H1 (cell line): ENCODE results near the gene B9D2. TPM values are rescaled to one million over a fixed set of nuclear protein-coding genes. Genes with fewer than 3 reads are reported as not detected.

Experiments
- CTCF ChIA-PET: fragments of 300-600 bp; sonication (Branson Sonifier 250); formaldehyde crosslinking; loops from one replicate; lab custom pipeline; 2021; ENCODE audit not compliant: partially characterized antibody; lab: Charles Lee
- POLR2A ChIA-PET: fragments of 300-600 bp; sonication (Branson Sonifier 250); formaldehyde crosslinking; loops from one replicate; lab custom pipeline; 2021; ENCODE audit warnings: inconsistent platforms; ENCODE audit not compliant: partially characterized antibody; lab: Charles Lee
- DNase-seq, 2 experiments: peaks; one replicate each; pipeline versions ENCODE4 v3.0.0 to v3.0.0-alpha.2; 2010 to 2022; ENCODE audit warnings: low spot score in 2 of 2, low read depth in 1 of 2, mixed read lengths in 1 of 2
- FAIRE-seq: peaks from 2 replicates; lab custom pipeline; 2011; peaks lifted over from hg19 to GRCh38; lab: Jason Lieb, UNC
- H2AFZ ChIP-seq: 2 replicates; pipeline ENCODE4 v1.8.1; 2012; ENCODE audit warnings: low read length, inconsistent platforms
- H2AK5ac ChIP-seq: 2 replicates; pipeline ENCODE4 v1.6.1; 2013; ENCODE audit warnings: low read depth, low read length
- H2BK120ac ChIP-seq: replicated peaks from 2 replicates; pipeline ENCODE3; 2013; ENCODE audit warnings: low read depth, low read length, inconsistent platforms
- H2BK12ac ChIP-seq: 2 replicates; pipeline ENCODE4 v1.6.1; 2013; ENCODE audit warnings: low read depth, low read length
- H2BK15ac ChIP-seq: 2 replicates; pipeline ENCODE4 v1.6.1; 2013; ENCODE audit warnings: low read length
- H2BK20ac ChIP-seq: 2 replicates; pipeline ENCODE4 v1.6.1; 2013; ENCODE audit warnings: low read length
- H2BK5ac ChIP-seq: 2 replicates; pipeline ENCODE4 v1.6.1; 2013; ENCODE audit warnings: low read depth, low read length
- H3K14ac ChIP-seq: 2 replicates; pipeline ENCODE4 v1.6.1; 2013; ENCODE audit warnings: inconsistent platforms; ENCODE audit not compliant: insufficient read length
- H3K18ac ChIP-seq: 2 replicates; pipeline ENCODE4 v1.6.1; 2013; ENCODE audit warnings: low read length; ENCODE audit errors: extremely low read depth
- H3K23ac ChIP-seq: 2 replicates; pipeline ENCODE4 v1.6.1; 2013; ENCODE audit warnings: inconsistent platforms; ENCODE audit not compliant: insufficient read length
- H3K23me2 ChIP-seq: 2 replicates; pipeline ENCODE4 v1.6.1; 2013; ENCODE audit warnings: low read depth, low read length
- H3K27ac ChIP-seq: 2 replicates; pipeline ENCODE4 v1.6.1; 2011; ENCODE audit warnings: low read depth, low read length, inconsistent platforms
- H3K27me3 ChIP-seq, 4 experiments: replicated peaks in 1 of 4; 1 replicate in 1 of 4; 2 replicates in 3 of 4; pipeline versions ENCODE4 v1.6.1 to v1.8.1; 2011 to 2013; ENCODE audit warnings: low read length in 3 of 4, mild to moderate bottlenecking in 3 of 4, inconsistent platforms in 2 of 4, mixed read lengths in 2 of 4, moderate library complexity in 1 of 4; ENCODE audit not compliant: control insufficient read depth in 3 of 4, insufficient read depth in 3 of 4; ENCODE audit errors: extremely low read depth in 1 of 4
- H3K36me3 ChIP-seq, 4 experiments: 2 replicates each; pipeline versions ENCODE4 v1.6.1 to v1.8.1; 2011 to 2013; ENCODE audit warnings: mild to moderate bottlenecking in 4 of 4, low read length in 3 of 4, moderate library complexity in 2 of 4, control low read depth in 1 of 4, inconsistent platforms in 1 of 4; ENCODE audit not compliant: insufficient read depth in 4 of 4, control insufficient read depth in 2 of 4
- H3K4ac ChIP-seq: replicated peaks from 2 replicates; pipeline ENCODE3; 2013; ENCODE audit warnings: low read length, low read depth, mixed read lengths, inconsistent platforms; ENCODE audit not compliant: insufficient read length
- H3K4me1 ChIP-seq, 4 experiments: replicated peaks in 1 of 4; 1 replicate in 1 of 4; 2 replicates in 3 of 4; pipeline versions ENCODE4 v1.6.1 to v1.8.1; 2011 to 2013; ENCODE audit warnings: low read length in 3 of 4, inconsistent platforms in 2 of 4, mixed read lengths in 1 of 4; ENCODE audit not compliant: insufficient read depth in 4 of 4, control insufficient read depth in 3 of 4
- H3K4me2 ChIP-seq, 2 experiments: 2 replicates each; pipeline versions ENCODE4 v1.6.1 to v1.8.1; 2011 to 2013; ENCODE audit warnings: low read depth in 2 of 2, low read length in 2 of 2, control low read depth in 1 of 2, inconsistent platforms in 1 of 2, mild to moderate bottlenecking in 1 of 2; ENCODE audit not compliant: insufficient read depth in 1 of 2
- H3K4me3 ChIP-seq, 4 experiments: fragments of 200-600, 300-600 bp in 1 of 4; sonication (generic), shearing (Covaris generic), sonication (Bioruptor Twin) in 1 of 4; 2 replicates each; pipeline versions ENCODE4 v1.5.1 to v1.8.1; 2011 to 2016; ENCODE audit warnings: low read length in 4 of 4, low read depth in 3 of 4, control low read depth in 2 of 4, inconsistent platforms in 2 of 4, mild to moderate bottlenecking in 2 of 4, mixed read lengths in 1 of 4, moderate library complexity in 1 of 4; ENCODE audit not compliant: insufficient read depth in 2 of 4; ENCODE audit errors: extremely low read depth in 1 of 4
- H3K56ac ChIP-seq: replicated peaks from 2 replicates; pipeline ENCODE3; 2013; ENCODE audit warnings: low read depth, mild to moderate bottlenecking, mixed read lengths, low read length, inconsistent platforms; ENCODE audit not compliant: insufficient read length
- H3K79me1 ChIP-seq: 2 replicates; pipeline ENCODE4 v1.6.1; 2013; ENCODE audit warnings: low read depth, low read length, control low read depth
- H3K79me2 ChIP-seq, 2 experiments: 2 replicates each; pipeline versions ENCODE4 v1.6.1 to v1.8.1; 2012 to 2013; ENCODE audit warnings: low read length in 2 of 2, mild to moderate bottlenecking in 2 of 2, inconsistent platforms in 1 of 2; ENCODE audit not compliant: insufficient read depth in 2 of 2, control insufficient read depth in 1 of 2
- H3K9ac ChIP-seq, 4 experiments: replicated peaks in 1 of 4; 1 replicate in 1 of 4; 2 replicates in 3 of 4; pipeline versions ENCODE4 v1.6.1 to v1.8.1; 2011 to 2013; ENCODE audit warnings: low read depth in 3 of 4, low read length in 3 of 4, control low read depth in 2 of 4, mild to moderate bottlenecking in 2 of 4, moderate library complexity in 2 of 4, inconsistent platforms in 1 of 4; ENCODE audit errors: extremely low read depth in 1 of 4
- H3K9me3 ChIP-seq, 2 experiments: 2 replicates each; pipeline versions ENCODE4 v1.6.1 to v1.8.1; 2012 to 2013; ENCODE audit warnings: mild to moderate bottlenecking in 2 of 2, moderate library complexity in 2 of 2, control low read depth in 1 of 2, inconsistent platforms in 1 of 2, low read depth in 1 of 2, low read length in 1 of 2, mixed read lengths in 1 of 2; ENCODE audit not compliant: insufficient read depth in 2 of 2
- H4K20me1 ChIP-seq, 2 experiments: replicated peaks in 1 of 2; 2 replicates each; pipeline versions ENCODE3 to v1.8.1; 2011 to 2013; ENCODE audit warnings: inconsistent platforms in 2 of 2, low read length in 2 of 2, mild to moderate bottlenecking in 1 of 2; ENCODE audit not compliant: insufficient read depth in 2 of 2, control insufficient read depth in 1 of 2
- H4K5ac ChIP-seq: 2 replicates; pipeline ENCODE4 v1.6.1; 2013; ENCODE audit warnings: low read length, low read depth, mixed read lengths, inconsistent platforms; ENCODE audit not compliant: insufficient read length
- H4K8ac ChIP-seq: 2 replicates; pipeline ENCODE4 v1.8.0; 2013; ENCODE audit warnings: mild to moderate bottlenecking, moderate library complexity, low read length, inconsistent platforms; ENCODE audit not compliant: insufficient read depth; ENCODE audit errors: extremely low read depth
- H4K91ac ChIP-seq: replicated peaks from 2 replicates; pipeline ENCODE3; 2013; ENCODE audit warnings: low read length, mixed read lengths, inconsistent platforms; ENCODE audit not compliant: insufficient read length
- POLR2A ChIP-seq, 2 experiments: IDR thresholded peaks; 1 replicate in 1 of 2; 2 replicates in 1 of 2; pipeline ENCODE4 v1.6.1; 2011; ENCODE audit warnings: low read depth in 2 of 2, low read length in 2 of 2, mild to moderate bottlenecking in 2 of 2; ENCODE audit errors: control extremely low read depth in 1 of 2
- USF2 ChIP-seq: IDR thresholded peaks from 2 replicates; pipeline ENCODE4 v1.6.1; 2011; ENCODE audit warnings: low read length, improper control_type of control experiment
- WGBS, 2 experiments: shearing (Covaris generic) in 1 of 2; methylation state at CpG; one replicate each; pipeline versions ENCODE4 v1.1.6 to v1.1.7; 2013 to 2015; ENCODE audit warnings: low lambda C conversion rate in 2 of 2, mixed read lengths in 2 of 2, inconsistent platforms in 1 of 2, low coverage in 1 of 2, missing lambda C conversion rate in 1 of 2; ENCODE audit not compliant: insufficient replicate concordance in 2 of 2, insufficient coverage in 1 of 2, insufficient read length in 1 of 2; ENCODE audit errors: extremely low coverage in 1 of 2, missing lambda C conversion rate in 1 of 2; 5-methylcytosine and 5-hydroxymethylcytosine counted together
- polyA plus RNA-seq, 7 experiments: library from polyadenylated mRNA; depleted of rRNA in 3 of 7; stranded (reverse) in 5 of 7; unstranded in 2 of 7; fragments of >200 nt in 5 of 7; fragments of 200-250 nt in 2 of 7; gene quantifications; 1 replicate in 5 of 7; 2 replicates in 1 of 7; 4 replicates in 1 of 7; pipeline versions ENCODE4 v1.2.1 to v1.2.3, GENCODE V29; 2011 to 2013; ENCODE audit warnings: missing spikeins in 2 of 7, mixed read lengths in 2 of 7
- total RNA-seq: library from RNA; stranded (reverse); fragmentation: NEBNext Ultra II Directional; extraction: Animal tissue kit (Norgen Biotek cat#: 25700); gene quantifications from 2 replicates; pipeline ENCODE4 v1.2.1, GENCODE V29; 2021

Gene B9D2
- total and polyA plus RNA-seq, 2 of the 8 experiments (the other 6 are each of a cell fraction or from before 2014, with no cell fraction given), result 4.9 to 6.3 TPM

GRCh38 chr19:41307090-41307875 lies 56.7 kb downstream of the B9D2 start:
- Histone ChIP-seq H3K4me2 (no peak overlapping the region), H2BK120ac (no peak overlapping the region), H3K79me2 (peaks cover 0 to 5% of the 10 kb centered on the region in 2 experiments; a peak in 2 of 4 replicates), H4K5ac (no peak overlapping the region), H3K27me3 (no peaks in the 10 kb centered on the region), H3K27ac (no peak overlapping the region), H3K56ac (no peak overlapping the region), H4K91ac (no peak overlapping the region), H2BK5ac (no peak overlapping the region), H2BK15ac (no peak overlapping the region), H3K4me1 (peaks cover 0 to 10% (median under 1%) of the 10 kb centered on the region in 4 experiments; a peak in 3 of 7 replicates), H3K36me3 (peaks cover 39 to 53% (median 45%) of the 10 kb centered on the region in 4 experiments), H3K4ac (no peak overlapping the region), H3K4me3 (no peak overlapping the region), H4K8ac (no peak overlapping the region), H4K20me1 (peaks cover 0 to 15% of the 10 kb centered on the region in 2 experiments), H3K23me2 (peaks cover 7% of the 10 kb centered on the region), H3K18ac (no peak overlapping the region), H3K14ac (no peak overlapping the region), H2BK20ac (no peak overlapping the region), H2AK5ac (no peak overlapping the region), H3K79me1 (peaks cover 3% of the 10 kb centered on the region; the same call in 1 of the 2 replicates), H2AFZ (no peak overlapping the region), H2BK12ac (no peak overlapping the region), H3K9me3 (no peaks in the 10 kb centered on the region), H3K9ac (no peak overlapping the region), H3K23ac (no peak overlapping the region)
- ChIA-PET CTCF (interaction anchor here (1.0 to 7.3 kb wide), 9 partner anchors 11 to 103 kb away, joined by 3 to 63 read pairs (median 4); no protein-coding TSS in a partner anchor), POLR2A (interaction anchor here (1.3 to 22.6 kb wide), 4 partner anchors 15 to 101 kb away, joined by 3 to 579 read pairs (median 70); partner anchors contain the start of gene HNRNPUL1)
- WGBS, 2 experiments, result 90% methylated on average over 8 of the region's 8 CpGs; no CpG with 5 or more reads in 1 of the 2 experiments
- FAIRE-seq (no peak), DNase-seq (no peak)
- no peak for TF ChIP-seq USF2
- no peak for TF ChIP-seq POLR2A (IDR thresholded peaks at IDR 0.05; ENCODE audit: control extremely low read depth in 1 of 2, low read depth in 2 of 2, low read length in 2 of 2)
